Stimulated activated CD4-positive, alpha-beta T cell treated with anti-CD3 and anti-CD28 coated beads, TNF-alpha, amount 100 ng/mL, for 24 hours (primary cell): ENCODE measurements around the gene PLCH1.

Experiments
- DNase-seq, 3 experiments: peaks; one replicate each; pipeline ENCODE4 v3.0.0-alpha.2; 2020; ENCODE audit warnings: low read depth in 3 of 3

Gene PLCH1

GRCh38 chr3:155744010-155744625 lies 753 bp downstream of the PLCH1 start:
- peak in 2 of 3 experiments; percentile 34 to 57 for DNase-seq

DNA sequence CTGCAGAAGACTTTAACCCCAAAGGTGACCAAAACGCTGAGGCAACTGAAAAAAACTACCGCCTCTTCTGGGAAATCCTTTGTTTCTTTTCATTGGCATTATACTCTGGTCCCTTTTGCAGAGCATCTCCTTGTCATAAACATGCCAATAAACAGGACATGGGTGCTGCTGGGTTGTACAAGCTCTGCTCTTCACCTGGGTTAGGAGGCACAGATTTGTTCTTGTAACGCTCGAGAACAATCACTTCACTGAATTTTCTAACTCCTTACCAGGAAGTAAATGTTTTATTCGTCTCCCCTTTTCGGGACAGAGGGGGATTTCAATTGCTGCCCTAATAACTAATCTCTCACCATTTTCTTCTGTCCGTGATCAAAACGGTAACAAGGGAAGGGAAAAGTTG lies 1.3 kb downstream of the PLCH1 start:
- DNase-seq: no peak

DNA sequence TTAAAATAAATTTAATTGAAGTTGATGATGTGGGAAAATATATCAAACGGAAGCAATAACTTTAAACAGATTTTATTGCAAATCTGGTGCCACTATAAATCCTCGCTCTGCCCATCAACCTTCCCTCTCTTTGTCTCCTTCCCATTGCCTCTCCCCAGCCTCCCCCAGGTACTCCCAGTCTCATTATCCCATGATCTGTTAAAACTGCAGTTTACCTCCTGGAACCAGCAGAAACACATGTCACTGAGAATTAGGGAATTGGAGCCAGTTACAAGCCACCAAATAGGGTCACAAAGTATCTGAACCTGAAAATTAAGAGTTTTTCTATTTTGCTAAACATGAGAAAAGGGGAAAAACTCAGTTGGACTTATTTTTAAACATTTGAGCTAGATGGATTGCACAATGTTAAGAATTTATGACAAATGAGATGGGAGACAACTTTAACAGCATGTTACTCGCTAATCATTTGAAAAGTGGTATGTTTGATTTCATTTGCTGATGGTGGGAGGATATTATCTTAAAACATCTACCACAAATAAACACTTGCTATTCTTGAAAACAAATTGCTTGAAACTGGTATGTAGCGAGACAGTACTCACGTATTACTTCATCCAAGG lies 2.4 kb downstream of the PLCH1 start:
- no peak for DNase-seq

GRCh38 chr3:155741603-155742002 lies 3.3 kb downstream of the PLCH1 start:
- no peak for DNase-seq

DNA sequence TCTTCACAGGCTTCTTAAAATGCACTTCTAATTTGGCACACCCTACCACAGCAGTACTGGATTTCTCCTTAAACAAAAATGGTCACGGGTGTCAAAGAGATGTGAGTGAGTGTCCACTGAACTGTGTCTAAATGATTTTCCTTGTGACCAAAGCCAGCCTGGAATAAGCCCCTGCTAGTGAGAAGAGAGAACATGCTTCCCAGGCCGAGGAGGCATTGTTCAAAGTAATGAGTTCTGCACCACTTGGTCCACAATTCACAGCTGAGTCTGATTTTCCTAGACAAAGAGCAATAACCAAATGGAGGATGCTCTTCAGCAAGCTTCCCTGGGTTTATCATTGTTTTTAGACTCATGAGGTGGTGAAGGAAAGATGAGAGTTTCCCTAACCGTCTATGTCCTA lies 3.8 kb downstream of the PLCH1 start:
- no peak for DNase-seq

DNA sequence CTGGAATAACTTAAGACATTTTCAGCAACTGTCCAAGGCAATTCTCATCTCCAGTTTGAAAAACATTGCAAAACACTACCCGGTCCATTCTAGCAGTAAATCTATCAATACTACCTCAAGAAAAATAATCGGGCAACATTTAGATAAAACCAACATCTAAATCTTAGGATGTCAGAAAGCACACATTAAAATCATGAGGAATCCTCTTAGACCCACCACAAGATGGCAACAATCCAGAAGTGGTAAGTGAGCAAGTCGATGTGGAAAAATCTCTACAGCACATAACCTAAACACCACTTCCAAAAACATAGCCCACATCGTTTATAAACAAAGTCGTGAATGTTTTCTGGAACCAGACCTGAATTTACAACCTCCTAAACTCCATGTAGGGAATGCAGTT lies 5.7 kb downstream of the PLCH1 start:
- DNase-seq: no peak

DNA sequence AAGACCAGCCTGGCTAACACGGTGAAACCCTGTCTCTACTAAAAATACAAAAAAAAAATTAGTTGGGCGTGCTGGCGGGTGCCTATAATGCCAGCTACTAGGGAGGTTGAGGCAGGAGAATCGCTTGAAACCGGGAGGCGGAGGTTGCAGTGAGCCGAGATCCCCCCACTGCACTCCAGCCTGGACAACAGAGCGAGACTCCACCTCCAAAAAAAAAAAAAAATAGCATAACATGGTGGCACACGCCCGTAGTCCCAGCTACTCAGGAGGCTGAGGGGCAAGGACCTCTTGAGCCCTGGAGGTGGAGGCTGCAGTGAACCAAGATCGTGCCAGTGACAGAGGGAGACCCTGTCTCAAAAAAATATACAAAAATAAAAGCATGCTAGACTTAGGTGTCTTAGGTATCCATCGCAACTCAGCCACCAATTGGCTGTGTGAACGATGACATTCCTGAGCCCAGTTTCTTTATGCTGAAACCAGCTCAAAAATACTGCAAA lies 6.2 kb downstream of the PLCH1 start:
- DNase-seq: no peak

GRCh38 chr3:155737844-155738460 lies 6.9 kb downstream of the PLCH1 start:
- no peak for DNase-seq

- no peak for DNase-seq
These were observed 8.5 kb downstream of the PLCH1 start for GRCh38 chr3:155736381-155736780.

DNA sequence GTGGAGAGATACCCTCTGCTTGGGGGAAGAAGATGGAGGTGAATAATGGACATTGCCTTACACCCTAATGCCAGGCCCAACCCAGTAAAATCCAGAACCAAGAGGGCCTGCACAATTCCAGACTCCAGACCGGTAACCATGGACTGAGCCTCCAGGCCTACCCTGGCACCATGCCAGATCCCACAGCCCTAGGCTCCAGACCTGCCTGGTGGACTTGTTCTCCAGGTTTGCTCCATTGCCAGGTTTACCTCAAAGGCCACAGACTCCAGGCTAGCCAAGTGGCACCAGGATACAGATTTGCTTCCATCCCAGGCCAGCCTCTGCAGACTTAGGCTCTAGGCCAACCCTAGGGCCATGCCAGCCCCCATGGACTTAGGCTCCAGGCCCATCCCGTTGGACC lies 14.0 kb downstream of the PLCH1 start:
- DNase-seq: no peak

DNA sequence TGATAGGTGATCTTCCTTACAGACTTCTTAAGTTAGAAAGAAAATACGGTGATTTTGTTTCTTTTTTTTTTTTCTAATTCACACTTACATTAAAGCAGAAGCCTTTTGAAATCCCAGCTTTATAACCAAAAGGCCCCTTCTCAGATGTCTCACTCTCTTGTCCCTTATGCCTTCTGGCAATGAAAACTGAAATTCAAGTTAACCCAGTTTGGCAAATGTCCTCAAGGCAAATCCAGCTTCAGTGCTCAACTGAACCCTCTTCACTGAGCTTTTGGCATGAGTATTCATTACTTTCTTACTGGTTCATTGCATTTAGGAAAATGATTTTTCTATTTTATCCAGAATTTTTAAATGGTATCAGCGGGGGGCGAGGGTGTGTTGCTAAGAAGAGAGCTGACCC lies 17.0 kb downstream of the PLCH1 start:
- DNase-seq: no peak

DNA sequence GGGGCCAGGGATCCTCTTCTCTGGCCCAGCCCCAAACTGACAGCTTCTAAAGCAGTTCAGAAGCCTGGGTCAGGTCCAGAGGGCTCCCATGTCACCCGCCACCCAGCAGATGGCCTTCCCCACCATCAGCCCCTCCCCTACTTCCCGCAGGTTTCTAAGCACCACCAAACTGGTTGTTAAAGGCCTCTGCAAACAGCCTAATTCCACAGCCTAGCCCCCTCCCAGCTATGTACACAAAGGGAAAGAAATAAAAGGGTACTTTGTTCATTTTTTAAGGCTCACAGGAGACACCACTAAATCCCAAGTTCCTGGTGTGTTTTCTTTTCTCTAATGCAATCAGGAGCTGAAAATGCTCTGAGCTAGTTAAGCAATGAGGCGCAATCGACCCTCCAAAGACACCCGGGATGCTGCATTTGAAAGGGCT lies 30.6 kb downstream of the PLCH1 start:
- no peak for DNase-seq

DNA sequence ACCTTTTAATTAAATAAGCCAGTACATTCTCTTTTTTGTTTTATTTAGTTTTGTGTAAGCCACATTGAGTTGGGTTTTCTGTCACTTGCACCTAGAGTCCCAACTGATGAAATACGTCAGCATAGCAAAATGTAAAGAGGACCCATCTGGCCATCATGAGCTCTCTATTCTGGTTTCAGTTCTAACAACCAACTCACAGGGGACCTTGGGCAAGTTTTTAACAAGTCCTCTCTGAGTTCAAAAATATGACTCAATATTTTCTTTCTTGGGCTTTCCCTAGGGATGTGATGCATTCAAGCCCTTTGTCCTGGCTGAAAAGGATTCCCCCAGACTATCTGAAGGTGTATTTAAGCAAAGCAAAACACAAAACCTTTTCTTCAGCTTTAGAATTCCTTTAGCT lies 32.9 kb downstream of the PLCH1 start:
- no peak for DNase-seq

GRCh38 chr3:155704771-155705559 lies 39.9 kb downstream of the PLCH1 start:
- DNase-seq: no peak

DNA sequence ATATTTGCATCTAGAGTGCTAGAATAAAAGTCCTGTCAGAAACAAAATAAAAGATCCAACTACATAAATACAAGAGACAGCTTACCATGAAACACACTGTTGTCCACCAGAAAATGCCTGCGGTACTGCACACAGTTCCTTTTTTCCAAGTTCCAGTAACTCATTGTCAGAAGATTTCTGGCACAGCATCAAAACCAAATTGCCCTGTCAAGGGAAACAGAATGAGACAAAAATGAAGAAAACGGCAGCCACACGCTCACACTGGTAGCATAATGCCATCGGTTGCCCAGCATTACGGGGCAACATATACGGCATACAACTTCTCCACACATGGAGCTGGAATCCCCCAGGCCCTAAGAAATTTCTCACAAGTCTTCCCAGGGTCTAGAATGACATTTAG lies 40.8 kb downstream of the PLCH1 start:
- no peak for DNase-seq

- DNase-seq: no peak
These were observed 41.9 kb downstream of the PLCH1 start for GRCh38 chr3:155702745-155703591.

DNA sequence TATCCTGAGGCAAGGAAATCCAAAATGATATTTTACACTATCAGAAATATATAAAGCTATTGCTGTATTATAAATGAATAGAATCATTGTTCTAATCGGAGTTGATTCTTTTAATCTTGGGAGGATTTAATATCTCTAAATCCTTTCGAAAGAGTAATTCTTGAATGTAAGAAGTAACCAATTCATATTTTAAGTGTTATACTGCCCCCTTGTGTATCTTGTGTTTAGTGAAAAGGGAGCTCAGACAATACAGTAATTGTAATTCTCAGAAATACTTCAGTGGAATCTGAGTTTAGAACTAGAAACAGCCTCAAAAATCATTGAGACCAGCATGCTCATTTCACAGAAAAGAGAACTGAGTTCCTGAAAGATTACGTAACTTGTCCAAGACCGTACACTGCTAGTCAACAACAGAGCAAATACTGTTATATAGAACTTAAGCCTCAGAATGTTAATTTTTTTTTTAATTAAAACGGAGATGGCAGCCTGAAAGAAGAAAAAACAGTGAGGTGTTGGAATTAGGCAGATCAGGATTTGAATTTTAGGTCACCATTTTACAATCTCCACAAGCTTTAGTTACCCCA lies 42.9 kb downstream of the PLCH1 start:
- DNase-seq: no peak

GRCh38 chr3:155697542-155697941 lies 47.3 kb downstream of the PLCH1 start:
- no peak for DNase-seq

DNA sequence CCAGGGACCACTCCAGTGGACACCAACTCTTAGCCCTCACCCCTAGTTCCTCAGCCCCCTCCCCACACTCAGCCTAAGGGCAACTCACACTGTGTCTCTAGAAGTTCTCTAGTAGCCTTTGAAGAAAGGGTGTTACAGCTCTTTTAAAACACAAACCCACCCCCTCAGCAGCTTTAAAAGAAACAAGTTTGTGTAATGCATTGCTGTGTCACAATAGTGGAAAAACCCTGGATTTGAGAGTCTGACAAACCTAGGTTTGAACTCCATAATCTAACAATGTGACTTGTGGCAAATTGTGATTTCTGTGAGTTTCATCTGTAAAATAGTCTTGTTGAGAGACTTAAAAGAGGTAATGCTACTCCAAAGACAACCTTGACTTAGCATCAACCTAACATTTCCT lies 54.0 kb downstream of the PLCH1 start:
- no peak for DNase-seq

DNA sequence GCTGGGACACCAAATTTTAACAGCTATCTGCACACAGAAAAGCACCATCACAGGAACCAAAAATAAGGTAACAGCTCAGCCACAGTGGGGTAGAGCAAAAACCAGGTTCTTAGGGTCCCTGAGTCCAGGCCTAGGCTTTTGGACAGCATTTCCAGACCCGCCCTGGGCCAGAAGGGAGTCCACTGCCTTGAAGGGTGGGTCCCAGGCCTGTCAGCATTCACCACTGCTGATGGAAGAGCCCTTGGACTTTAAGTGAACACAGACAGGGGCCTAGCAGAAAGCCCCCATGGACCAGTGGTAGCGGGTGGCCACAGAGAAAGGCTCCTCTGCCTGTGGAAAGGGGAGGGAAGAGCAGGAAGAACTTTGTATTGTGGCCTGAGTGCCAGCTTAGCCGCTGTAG lies 56.4 kb downstream of the PLCH1 start:
- DNase-seq: no peak

GRCh38 chr3:155683344-155683720 lies 61.5 kb downstream of the PLCH1 start:
- DNase-seq: no peak
